Adipose tissue (tissue), 3 donors: Measurements from ENCODE around the gene VCP. TPM values are rescaled to one million over a fixed set of nuclear protein-coding genes. Genes with fewer than 3 reads are reported as not detected.

ENCODE experiments used
- H3K27ac ChIP-seq: one replicate; pipeline ENCODE4 v1.5.1; 2013; ENCODE audit warnings: low read depth, low read length
- WGBS, 3 donors: extraction: QIAGEN DNeasy Blood & Tissue Kit; methylation state at CpG; one replicate each; pipeline ENCODE4 v1.1.7; 2013; 5-methylcytosine and 5-hydroxymethylcytosine counted together
- polyA plus RNA-seq, 3 donors: library from polyadenylated mRNA; stranded (reverse); fragments of 200-250 nt; gene quantifications; one replicate each; pipeline ENCODE4 v1.2.3, GENCODE V29; 2013
- donor health status: healthy with polysubstance abuse.
- donor health status: Bipolar disorder and iron deficiency.
- donor health status: healthy.

The VCP gene
- polyA plus RNA-seq: 100 to 1,000 TPM in 1 of 3 donors, 10 to 100 TPM in 2; 53.4 to 148 (median 54.3) TPM

- 5 to 6% (median 5%) methylated on average over 49 to 54 of the region's 54 CpGs for WGBS, 3 donors
- peak within 1 kb of the TSS; percentile 99 for H3K27ac ChIP-seq
Observed at GRCh38 chr9:35072461-35073278, at the start of gene VCP. VCP (minus strand) TSS chr9:35072625; CDS start chr9:35072353, 272 bp downstream.

DNA sequence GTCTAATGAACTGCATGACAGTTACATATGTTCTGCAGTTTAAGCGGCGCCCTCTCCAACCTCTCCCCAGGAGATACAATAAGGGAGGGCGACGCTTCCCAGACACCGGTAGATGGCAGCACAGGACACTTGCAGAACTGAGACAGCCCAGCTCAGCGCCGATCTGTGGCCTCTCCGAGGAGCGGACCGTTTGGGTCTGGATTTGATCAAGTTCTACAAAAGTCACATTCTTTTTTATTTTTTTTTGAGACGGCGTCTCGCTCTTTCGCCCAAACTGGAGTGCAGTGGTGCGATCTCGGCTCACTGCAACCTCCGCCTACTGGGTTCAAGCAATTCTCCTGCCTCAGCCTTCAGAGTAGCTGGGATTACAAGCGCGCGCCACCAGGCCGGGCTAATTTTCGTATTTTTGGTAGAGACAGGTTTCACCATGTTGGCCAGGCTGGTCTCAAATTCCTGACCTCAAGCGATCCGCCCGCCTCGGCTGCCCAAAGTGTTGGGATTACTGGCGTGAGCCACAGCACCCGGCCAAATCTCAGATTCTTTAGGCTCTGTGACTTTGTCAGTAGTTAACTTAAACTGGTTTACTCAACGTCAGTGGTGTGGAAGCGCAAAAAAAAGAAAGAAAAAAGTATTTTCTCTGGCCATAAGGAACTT, 44.6 kb upstream of the VCP start:
- no peak overlapping the region for H3K27ac ChIP-seq
- WGBS, 3 donors: 20 to 23% (median 22%) methylated on average over 30 of the region's 30 CpGs

DNA sequence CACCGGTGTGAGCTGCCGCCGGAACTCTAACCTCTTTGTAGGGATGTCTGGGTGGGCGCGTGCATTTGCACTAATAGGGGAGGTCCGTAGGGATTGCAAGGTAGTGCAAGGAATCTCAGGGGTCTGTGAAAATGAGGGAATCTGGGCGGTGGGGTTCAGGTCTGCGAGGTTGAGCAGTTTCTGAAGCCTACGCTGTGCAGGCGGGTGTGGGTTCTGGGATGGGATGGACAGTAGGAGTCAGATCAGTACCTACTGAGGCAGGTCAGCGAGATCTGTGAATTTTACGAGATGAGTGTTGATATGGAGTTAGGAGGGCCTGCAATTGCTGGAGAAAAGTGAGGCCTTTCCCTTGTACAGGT, 44.1 kb upstream of the VCP start:
- 0% methylated on average over 12 of the region's 12 CpGs for WGBS, 3 donors
- no peak overlapping the region for H3K27ac ChIP-seq

- WGBS, 3 donors: 0 to 1% (median 0%) methylated on average over 49 to 54 of the region's 54 CpGs
- peak within 1 kb of the TSS; percentile 51 for H3K27ac ChIP-seq
Observed at GRCh38 chr9:35115680-35116538, 43.5 kb upstream of the VCP start, which contains the start of gene ATOSB. ATOSB (minus strand) TSS chr9:35115862; CDS start chr9:35108274, 7,588 bp downstream.

DNA sequence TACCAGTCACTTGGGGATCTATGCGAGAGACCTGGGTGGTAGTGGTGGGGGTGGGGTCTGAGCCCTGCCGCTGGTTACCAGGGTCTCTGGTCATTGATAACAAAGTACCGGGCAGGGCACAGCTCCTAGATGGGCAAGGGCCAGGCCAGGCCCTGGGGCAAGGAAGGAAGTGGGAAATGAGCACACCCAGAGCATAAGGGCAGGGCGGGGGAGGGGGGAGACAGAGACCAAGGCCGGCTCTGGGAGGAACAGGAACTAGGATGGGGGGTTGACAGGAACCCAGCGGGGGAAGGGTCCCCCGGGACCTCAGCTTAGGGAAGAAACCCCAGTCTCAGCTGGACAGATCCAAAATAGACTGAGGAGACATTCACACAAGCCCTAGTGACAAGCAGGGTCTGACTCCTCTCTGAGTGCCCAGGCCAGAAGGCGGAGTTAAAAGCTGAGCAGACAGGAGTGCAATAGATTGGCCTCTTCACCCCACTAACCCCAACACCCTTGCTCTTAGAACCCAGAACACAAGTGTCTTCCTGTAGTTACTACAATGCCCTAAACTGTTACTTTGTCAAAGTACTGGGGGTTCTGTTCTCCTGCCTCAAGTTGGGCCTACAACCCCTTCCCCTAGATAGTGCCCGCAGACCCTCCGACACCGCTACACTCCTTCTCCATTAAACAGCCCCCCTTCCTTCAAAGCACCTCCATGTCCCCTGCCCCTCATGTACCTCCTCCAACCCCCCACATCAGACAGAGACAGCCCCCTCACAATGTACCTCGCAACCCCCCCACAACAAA, 42.6 kb upstream of the VCP start:
- H3K27ac ChIP-seq: peak overlapping the region; percentile 51
- WGBS, 3 donors: 6 to 9% (median 7%) methylated on average over 12 of the region's 12 CpGs

DNA sequence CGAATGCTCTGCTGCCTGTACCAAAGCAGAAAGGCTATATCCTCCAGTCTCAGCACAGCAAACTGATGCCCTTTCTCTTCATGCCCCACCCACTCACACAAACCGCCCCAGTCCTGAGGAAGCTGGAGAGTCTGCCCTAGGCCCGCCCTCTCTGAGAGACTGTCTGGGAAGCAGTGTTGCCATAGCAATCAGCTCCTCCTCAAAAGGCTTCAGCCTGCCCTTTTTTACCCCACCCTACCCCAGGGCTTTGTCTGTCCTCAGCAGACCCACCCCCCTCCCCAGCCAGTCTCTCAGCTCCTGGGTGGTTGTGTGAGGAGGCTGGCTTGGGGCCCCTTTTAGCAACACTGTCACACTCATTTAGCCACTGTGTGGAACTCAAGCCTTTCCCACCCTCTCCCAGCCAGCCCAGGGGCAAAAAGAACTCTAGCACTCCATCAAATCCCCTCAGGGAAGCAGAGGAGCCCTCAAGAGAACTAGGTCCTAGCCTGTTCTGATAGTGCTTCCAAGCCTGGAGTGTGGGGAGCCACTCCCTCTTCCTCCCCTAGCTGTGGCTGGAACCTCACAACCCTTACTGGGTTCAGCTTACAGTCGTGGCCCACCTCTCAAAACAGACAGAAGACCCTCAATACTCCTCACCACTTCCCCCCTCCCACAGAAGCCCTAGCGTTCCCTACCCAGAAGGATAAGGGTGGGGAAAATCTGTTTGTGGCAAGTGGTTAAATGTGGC, 41.9 kb upstream of the VCP start:
- H3K27ac ChIP-seq: peak overlapping the region; percentile 51
- 1 to 21% (median 2%) methylated on average over 5 of the region's 5 CpGs for WGBS, 3 donors

DNA sequence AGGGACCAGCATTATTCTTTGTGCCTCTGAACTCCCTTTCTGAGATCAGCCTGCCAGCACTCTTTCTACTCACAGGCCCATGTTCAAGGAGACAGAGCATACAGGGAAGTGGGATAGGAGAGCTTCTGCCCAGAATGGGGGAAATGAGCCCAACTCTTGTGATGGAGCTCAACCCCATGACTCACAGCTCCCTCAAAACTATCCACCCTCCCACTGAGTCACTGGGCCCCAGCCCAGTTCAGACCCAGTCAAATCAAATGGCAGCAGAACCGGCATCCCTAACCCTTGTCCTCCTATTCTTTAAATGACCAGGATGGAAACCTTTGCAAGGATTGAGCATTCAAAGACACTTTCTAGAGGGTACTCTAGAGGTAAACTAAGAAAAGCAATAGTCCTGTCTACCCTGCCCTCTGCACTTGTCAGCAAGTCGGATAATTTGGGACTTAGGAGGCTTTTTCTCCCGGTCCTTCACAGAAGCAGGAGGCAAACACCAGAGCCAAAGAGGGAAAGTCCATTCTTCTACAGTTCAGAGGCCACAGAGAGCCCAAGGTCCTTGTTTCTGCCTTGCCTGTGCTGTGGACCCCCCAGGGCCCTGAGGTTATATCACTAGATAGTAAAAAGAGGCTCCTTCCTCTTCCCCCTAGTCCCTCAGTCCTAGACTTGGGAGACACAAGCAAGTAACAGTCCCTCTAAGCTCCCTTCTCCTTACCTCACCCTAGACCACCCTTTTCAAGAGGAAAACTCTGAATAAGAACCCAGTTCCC, 40.0 kb upstream of the VCP start:
- H3K27ac ChIP-seq: no peak overlapping the region
- WGBS, 3 donors: 65 to 78% (median 77%) methylated on average over 3 of the region's 3 CpGs

GRCh38 chr9:35111001-35111933, 38.8 kb upstream of the VCP start:
- H3K27ac ChIP-seq: peak overlapping the region; percentile 58
- 1 to 2% (median 1%) methylated on average over 48 to 57 of the region's 57 CpGs for WGBS, 3 donors

DNA sequence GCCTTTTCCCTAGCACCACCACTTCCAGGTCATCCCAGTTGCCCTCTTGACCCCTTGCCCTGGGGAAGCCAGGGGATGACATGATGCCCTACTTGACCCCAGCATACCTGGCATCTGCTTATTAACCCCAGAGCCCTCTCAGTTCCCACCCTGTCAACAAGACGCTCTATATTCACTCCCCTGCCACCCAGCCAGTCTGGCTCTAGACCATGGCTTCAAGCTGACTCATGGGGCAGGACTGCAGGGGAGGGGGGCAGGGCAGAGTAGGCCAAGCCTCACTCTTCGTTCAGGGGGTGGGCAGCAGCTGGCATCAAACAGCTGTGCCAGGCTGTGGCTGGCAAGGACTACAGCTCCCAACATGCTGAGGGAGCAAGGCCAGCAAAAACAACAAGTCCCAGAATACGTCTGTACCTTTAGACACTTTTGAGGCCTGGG, 37.9 kb upstream of the VCP start:
- 27 to 40% (median 32%) methylated on average over 3 of the region's 3 CpGs for WGBS, 3 donors
- H3K27ac ChIP-seq: no peak overlapping the region

- H3K27ac ChIP-seq: no peak overlapping the region
- WGBS, 3 donors: 39 to 61% (median 50%) methylated on average over 7 to 8 of the region's 8 CpGs
Observed at GRCh38 chr9:35108946-35109575, 36.6 kb upstream of the VCP start.

DNA sequence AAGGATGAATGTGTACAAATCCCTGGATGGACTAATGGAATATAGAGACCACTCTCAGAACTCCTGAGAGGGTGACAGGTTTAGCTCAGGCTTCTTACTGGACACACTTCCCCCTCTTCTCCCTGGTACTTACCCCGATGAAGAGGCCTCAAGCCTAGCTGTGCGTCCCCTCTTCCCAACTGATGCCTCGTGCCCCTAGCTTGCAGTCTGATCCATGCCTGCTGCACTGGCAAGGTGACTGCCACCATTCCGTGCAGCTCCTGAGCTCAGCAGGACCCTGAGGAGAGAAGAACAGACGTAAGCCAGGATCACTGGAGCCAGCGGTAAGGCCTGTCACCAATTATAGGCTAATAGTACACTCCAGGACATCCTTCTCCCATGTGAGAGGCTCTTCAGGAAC, 36.0 kb upstream of the VCP start:
- 92 to 96% (median 95%) methylated on average over 6 of the region's 6 CpGs for WGBS, 3 donors
- no peak overlapping the region for H3K27ac ChIP-seq

DNA sequence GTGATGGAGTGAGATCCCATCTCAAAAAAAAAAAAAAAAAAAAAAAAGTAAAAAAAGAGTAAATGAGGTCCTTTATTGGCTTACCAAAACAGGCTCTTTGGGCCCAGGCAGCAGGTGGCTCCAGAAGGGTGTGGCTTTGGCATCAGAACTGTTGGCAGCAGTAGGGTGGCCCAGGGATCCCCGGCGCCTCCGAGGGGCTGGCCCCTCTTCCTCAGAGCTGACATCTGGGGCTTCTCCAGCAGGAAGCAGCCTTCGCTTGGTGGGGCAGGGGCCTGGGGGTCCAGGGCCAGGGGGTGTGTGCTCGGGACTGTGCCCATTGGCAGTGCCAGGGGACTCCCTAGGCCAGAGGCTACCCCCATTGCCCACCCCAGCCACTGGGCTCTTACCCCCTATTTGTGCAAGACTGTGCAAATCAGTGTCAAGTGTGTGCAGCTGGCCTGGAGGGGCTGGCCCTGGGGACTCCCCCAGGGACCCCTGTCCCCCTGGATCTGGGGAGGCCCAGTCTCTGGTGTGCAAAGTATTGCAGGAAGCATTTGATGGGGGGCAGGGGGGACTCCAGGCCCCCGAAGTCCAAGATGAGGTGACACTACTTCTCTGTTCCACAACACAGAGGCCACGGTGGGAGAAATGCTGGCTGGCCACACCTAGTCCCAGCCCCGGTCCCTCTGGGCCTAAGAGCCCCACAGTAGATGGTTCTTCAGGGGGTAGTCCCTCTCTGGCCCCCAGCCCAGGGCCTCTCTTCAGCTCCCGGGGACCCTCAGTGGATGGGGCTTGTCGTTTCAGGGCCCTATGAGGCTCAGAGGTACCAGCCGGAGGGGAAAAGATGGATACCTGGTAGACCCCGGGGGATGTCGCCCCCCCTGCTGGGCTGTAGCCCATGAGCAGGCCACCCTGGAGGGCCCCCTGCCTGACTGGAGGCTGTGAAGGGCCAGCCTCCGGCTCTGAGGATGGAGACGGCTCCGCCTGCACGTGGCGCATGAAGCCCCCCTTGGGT, 35.2 kb upstream of the VCP start:
- no peak overlapping the region for H3K27ac ChIP-seq
- 77 to 80% (median 79%) methylated on average over 16 to 18 of the region's 18 CpGs for WGBS, 3 donors

DNA sequence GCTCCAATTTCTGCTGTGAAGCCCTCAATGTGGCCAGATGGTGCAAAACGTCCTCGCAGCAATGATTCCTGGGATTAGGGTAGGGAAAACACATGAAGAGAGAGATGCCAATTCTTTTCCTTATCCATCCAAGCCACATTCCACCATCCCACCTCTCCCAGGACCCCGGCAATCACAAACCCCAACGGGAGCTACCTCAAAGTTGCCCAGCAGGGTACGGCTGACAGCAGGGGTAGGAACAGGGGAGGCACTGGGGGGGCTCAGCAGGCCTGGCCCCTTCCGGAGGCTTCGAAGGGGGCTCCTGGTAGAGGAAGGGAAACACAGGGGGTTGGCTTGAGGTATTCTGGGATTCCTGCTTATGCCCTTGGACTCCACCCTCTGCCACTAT, 33.9 kb upstream of the VCP start:
- 80 to 91% (median 86%) methylated on average over 7 of the region's 7 CpGs for WGBS, 3 donors
- H3K27ac ChIP-seq: no peak overlapping the region

DNA sequence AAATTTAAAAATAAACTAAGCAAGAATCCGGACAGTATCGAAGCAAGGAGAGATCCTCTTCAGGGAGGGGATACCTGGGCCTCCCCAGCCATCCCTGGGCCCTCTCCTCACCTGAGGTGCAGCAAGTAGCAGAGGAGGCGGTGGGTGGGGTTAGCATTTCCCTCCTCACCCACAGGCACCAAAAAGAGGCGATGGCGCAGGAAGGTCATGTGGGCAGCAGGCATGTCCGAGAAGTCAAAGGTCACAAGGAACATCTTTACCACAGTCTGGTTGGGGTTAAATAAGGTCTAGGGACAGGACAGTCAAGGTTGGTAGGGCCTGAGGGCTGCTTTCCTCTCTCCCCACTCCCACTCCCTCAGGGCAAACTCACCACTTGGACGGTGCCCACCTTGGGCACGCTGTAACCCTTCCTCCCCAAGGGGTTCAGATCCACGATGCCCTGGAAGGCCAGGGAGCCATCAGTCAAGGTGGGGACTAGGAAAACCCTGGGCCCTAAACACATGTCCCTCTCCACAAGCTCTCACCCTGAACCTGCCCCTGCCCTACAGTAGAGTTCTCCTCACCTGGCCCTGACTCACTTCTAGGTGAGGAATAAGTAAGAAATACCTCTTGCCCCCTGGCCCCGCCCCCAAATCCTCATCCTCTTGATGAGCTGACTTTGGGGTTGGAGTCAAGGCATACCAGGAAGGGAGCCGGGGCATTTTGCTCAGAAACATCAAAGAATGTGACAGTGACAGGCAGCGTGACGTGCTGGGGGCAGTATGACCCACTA, 33.3 kb upstream of the VCP start:
- H3K27ac ChIP-seq: no peak overlapping the region
- WGBS, 3 donors: 92 to 94% (median 92%) methylated on average over 13 of the region's 13 CpGs
